NCI-H1105 (cell line): ENCODE data around the gene DRAM1.
A peak's percentile ranks its signal among the peaks of the same experiment; 100 is the strongest.
"Not testable (repeated sequence)": the region's sequence is repeated elsewhere in the genome, so short reads cannot be mapped to it uniquely, and the experiment has no call there.

Experiments
- DNase-seq: peaks from one replicate; lab custom pipeline; 2025; lab: John Stamatoyannopoulos, UW

DRAM1 gene

GRCh38 chr12:101906226-101906625, 28.8 kb downstream of the DRAM1 start:
- DNase-seq = no peak

GRCh38 chr12:101908395-101908794, 31.0 kb downstream of the DRAM1 start:
- no peak for DNase-seq

- no peak for DNase-seq
These were observed 32.3 kb downstream of the DRAM1 start for GRCh38 chr12:101909646-101910045.

- DNase-seq = no peak
These were observed 38.5 kb downstream of the DRAM1 start for GRCh38 chr12:101915841-101916240.

GRCh38 chr12:101918805-101919204, 41.4 kb downstream of the DRAM1 start:
- not testable (repeated sequence) for DNase-seq

GRCh38 chr12:101919447-101919846, 42.1 kb downstream of the DRAM1 start:
- no peak for DNase-seq

GRCh38 chr12:101920906-101921305, 43.5 kb downstream of the DRAM1 start:
- DNase-seq = no peak

GRCh38 chr12:101923045-101923718, 45.8 kb downstream of the DRAM1 start:
- DNase-seq = no peak

- DNase-seq = no peak
These were observed 47.2 kb downstream of the DRAM1 start for GRCh38 chr12:101924618-101925017.

- no peak for DNase-seq
These were observed 48.0 kb downstream of the DRAM1 start for GRCh38 chr12:101925361-101925760.

GRCh38 chr12:101925935-101926334, 48.6 kb downstream of the DRAM1 start:
- no peak for DNase-seq

GRCh38 chr12:101927036-101927435, 49.7 kb downstream of the DRAM1 start:
- no peak for DNase-seq

- no peak for DNase-seq
These were observed 50.6 kb downstream of the DRAM1 start for GRCh38 chr12:101927999-101928398.

- no peak for DNase-seq
These were observed 51.2 kb downstream of the DRAM1 start for GRCh38 chr12:101928556-101928955.

GRCh38 chr12:101929365-101930041, 52.1 kb downstream of the DRAM1 start:
- no peak for DNase-seq

GRCh38 chr12:101931498-101932326, 54.3 kb downstream of the DRAM1 start:
- DNase-seq = no peak

GRCh38 chr12:101933866-101934514, 56.6 kb downstream of the DRAM1 start:
- no peak for DNase-seq

- DNase-seq = no peak
These were observed 58.7 kb downstream of the DRAM1 start for GRCh38 chr12:101935890-101936746.

- DNase-seq = no peak
These were observed 61.9 kb downstream of the DRAM1 start for GRCh38 chr12:101939306-101939705.

- peak; percentile 57 for DNase-seq
These were observed 62.5 kb downstream of the DRAM1 start for GRCh38 chr12:101939856-101940265.

GRCh38 chr12:101940400-101940950, 63.1 kb downstream of the DRAM1 start:
- DNase-seq = no peak
